ENCODE data around the gene CELF2.

DNA sequence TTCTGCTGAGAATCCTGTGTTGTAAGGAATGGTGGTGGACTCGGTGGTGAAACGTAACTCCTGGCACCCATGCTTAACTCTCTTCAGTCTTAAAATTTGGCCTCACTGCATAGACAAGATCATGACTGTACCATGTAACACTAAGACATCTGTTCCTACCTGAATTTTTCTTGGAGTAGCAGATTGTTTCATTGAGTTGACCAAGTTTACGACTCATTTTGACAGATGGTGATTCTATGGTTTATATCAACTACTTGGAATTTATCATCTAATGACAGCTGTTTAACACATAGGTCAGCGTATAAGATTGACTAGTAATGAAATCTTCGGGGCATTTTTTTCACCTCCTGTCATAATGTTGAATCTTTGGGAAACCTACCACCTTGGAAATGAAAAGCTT is 184.2 kb downstream of the CELF2 start:
- TF ChIP-seq, protein P1, sequence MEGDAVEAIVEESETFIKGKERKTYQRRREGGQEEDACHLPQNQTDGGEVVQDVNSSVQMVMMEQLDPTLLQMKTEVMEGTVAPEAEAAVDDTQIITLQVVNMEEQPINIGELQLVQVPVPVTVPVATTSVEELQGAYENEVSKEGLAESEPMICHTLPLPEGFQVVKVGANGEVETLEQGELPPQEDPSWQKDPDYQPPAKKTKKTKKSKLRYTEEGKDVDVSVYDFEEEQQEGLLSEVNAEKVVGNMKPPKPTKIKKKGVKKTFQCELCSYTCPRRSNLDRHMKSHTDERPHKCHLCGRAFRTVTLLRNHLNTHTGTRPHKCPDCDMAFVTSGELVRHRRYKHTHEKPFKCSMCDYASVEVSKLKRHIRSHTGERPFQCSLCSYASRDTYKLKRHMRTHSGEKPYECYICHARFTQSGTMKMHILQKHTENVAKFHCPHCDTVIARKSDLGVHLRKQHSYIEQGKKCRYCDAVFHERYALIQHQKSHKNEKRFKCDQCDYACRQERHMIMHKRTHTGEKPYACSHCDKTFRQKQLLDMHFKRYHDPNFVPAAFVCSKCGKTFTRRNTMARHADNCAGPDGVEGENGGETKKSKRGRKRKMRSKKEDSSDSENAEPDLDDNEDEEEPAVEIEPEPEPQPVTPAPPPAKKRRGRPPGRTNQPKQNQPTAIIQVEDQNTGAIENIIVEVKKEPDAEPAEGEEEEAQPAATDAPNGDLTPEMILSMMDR (conservative IDR thresholded peaks at IDR 0.05; ENCODE audit: low read depth, low read length), result no peak
- TF ChIP-seq NFE2L2 (IDR thresholded peaks at IDR 0.05; ENCODE audit: low read depth, low read length), result no peak
- no peak for TF ChIP-seq FOS (IDR thresholded peaks at IDR 0.05; ENCODE audit: low read depth, low read length)
- no peak for TF ChIP-seq MAZ (IDR thresholded peaks at IDR 0.05; ENCODE audit: borderline replicate concordance, low read depth, low read length)
- no peak for TF ChIP-seq POLR2A (IDR thresholded peaks at IDR 0.05; ENCODE audit: low read depth, low read length)
- TF ChIP-seq, protein P2, sequence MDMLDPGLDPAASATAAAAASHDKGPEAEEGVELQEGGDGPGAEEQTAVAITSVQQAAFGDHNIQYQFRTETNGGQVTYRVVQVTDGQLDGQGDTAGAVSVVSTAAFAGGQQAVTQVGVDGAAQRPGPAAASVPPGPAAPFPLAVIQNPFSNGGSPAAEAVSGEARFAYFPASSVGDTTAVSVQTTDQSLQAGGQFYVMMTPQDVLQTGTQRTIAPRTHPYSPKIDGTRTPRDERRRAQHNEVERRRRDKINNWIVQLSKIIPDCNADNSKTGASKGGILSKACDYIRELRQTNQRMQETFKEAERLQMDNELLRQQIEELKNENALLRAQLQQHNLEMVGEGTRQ (IDR thresholded peaks at IDR 0.05; ENCODE audit: low read depth, low read length), result no peak
- TF ChIP-seq BHLHE40 (IDR thresholded peaks at IDR 0.05; ENCODE audit: low read depth, low read length), result no peak
